AG04449 (cell line): Measurements from ENCODE around the gene PATJ.
A peak's percentile ranks its signal among the peaks of the same experiment; 100 is the strongest.

Experiments used
- CTCF ChIA-PET: fragments of 350-600 bp; formaldehyde crosslinking; extraction: SDS; loops from one replicate; lab custom pipeline; 2021; ENCODE audit warnings: antibody characterized with exemption; lab: Yijun Ruan, JAX
- POLR2A ChIA-PET: fragments of 400-600, 350-600 bp; formaldehyde crosslinking; extraction: SDS; loops from one replicate; lab custom pipeline; 2020; ENCODE audit warnings: antibody characterized with exemption, inconsistent platforms; lab: Yijun Ruan, JAX
- DNase-seq: peaks from one replicate; pipeline ENCODE4 v3.0.0-alpha.2; 2010; ENCODE audit warnings: low read depth, low spot score
- H3K4me3 ChIP-seq: 2 replicates; pipeline ENCODE4 v1.5.1; 2011; ENCODE audit warnings: low read depth, mild to moderate bottlenecking, control low read depth, low read length
- CTCF ChIP-seq: IDR thresholded peaks from one replicate; pipeline ENCODE4 v1.5.1; 2011; ENCODE audit warnings: mild to moderate bottlenecking, moderate library complexity, low read length, control low read depth, inconsistent platforms; ENCODE audit not compliant: insufficient read depth; ENCODE audit errors: missing control alignments

The PATJ gene

GRCh38 chr1:62128745-62129144, 386.5 kb downstream of the PATJ start:
- no peak for TF ChIP-seq CTCF
- CTCF ChIA-PET = interaction anchor here (1.9 to 7.1 kb wide), 2 partner anchors 15 to 45 kb away, joined by 8 to 98 read pairs; no protein-coding TSS in a partner anchor
- no peak overlapping the region for H3K4me3 ChIP-seq
- POLR2A ChIA-PET = no interaction called here
- DNase-seq = no peak

GRCh38 chr1:62131093-62131725, 388.9 kb downstream of the PATJ start:
- DNase-seq = no peak
- ChIA-PET CTCF (interaction anchor here (0.6 to 7.1 kb wide), 18 partner anchors 9 to 304 kb away, joined by 3 to 98 read pairs (median 4); no protein-coding TSS in a partner anchor), POLR2A (interaction anchor here (0.7 kb wide), 1 partner anchor 302 kb away, joined by 5 read pairs; no protein-coding TSS in a partner anchor)
- no peak overlapping the region for H3K4me3 ChIP-seq
- peak; percentile 91 for TF ChIP-seq CTCF

GRCh38 chr1:62138029-62138428, 395.7 kb downstream of the PATJ start:
- CTCF ChIA-PET = interaction anchor here (1.7 kb wide), 1 partner anchor 12 kb away, joined by 4 read pairs; no protein-coding TSS in a partner anchor
- no peak for TF ChIP-seq CTCF
- POLR2A ChIA-PET = interaction anchor here (0.7 kb wide), 1 partner anchor 63 kb away, joined by 3 read pairs; no protein-coding TSS in a partner anchor

GRCh38 chr1:62139410-62139809, 397.1 kb downstream of the PATJ start:
- TF ChIP-seq CTCF = no peak
- no peak overlapping the region for H3K4me3 ChIP-seq
- CTCF ChIA-PET = interaction anchor here (1.1 to 2.0 kb wide), 4 partner anchors 8 to 268 kb away, joined by 4 to 15 read pairs (median 5); no protein-coding TSS in a partner anchor
- no peak for DNase-seq
- POLR2A ChIA-PET = interaction anchor here (0.6 kb wide), 1 partner anchor 275 kb away, joined by 3 read pairs; no protein-coding TSS in a partner anchor

More at GRCh38 chr1:62138029-62138428, 395.7 kb downstream of the PATJ start:
- no peak for DNase-seq
- H3K4me3 ChIP-seq = no peak overlapping the region

GRCh38 chr1:62140666-62141065, 398.4 kb downstream of the PATJ start:
- TF ChIP-seq CTCF = no peak
- no peak for DNase-seq
- ChIA-PET CTCF (interaction anchor here (0.6 to 2.0 kb wide), 4 partner anchors 10 to 270 kb away, joined by 3 to 15 read pairs (median 4); no protein-coding TSS in a partner anchor), POLR2A (no interaction called here)
- no peak overlapping the region for H3K4me3 ChIP-seq

- no peak for DNase-seq
- TF ChIP-seq CTCF = no peak
- CTCF ChIA-PET = interaction anchor here (1.3 to 5.5 kb wide), 3 partner anchors 11 to 264 kb away, joined by 3 to 46 read pairs (median 10); no protein-coding TSS in a partner anchor
- POLR2A ChIA-PET = no interaction called here
- H3K4me3 ChIP-seq = no peak overlapping the region
Measured at GRCh38 chr1:62142496-62142895, 400.2 kb downstream of the PATJ start.
